Subcutaneous adipose tissue (tissue), 4 donors: Measurements from ENCODE around the gene ARHGAP6. TPM values are rescaled to one million over a fixed set of nuclear protein-coding genes. Genes with fewer than 3 reads are reported as not detected.

Experiments used
- total RNA-seq, 4 donors: library from RNA; depleted of rRNA; stranded (reverse); fragments of >200 nt; gene quantifications; one replicate each; pipeline ENCODE4 v1.1.0, GENCODE V29; 2016
- TF ChIP-seq, protein P1 (sequence below): fragments of 450-650 bp; IDR thresholded peaks from one replicate; pipeline ENCODE4 v1.5.1; 2016; ENCODE audit warnings: low read depth, mild to moderate bottlenecking, control low read depth, antibody characterized with exemption, moderate library complexity

Gene ARHGAP6
- total RNA-seq, 4 donors from 2014 or later = 20.7 to 40.3 (median 30.7) TPM

DNA sequence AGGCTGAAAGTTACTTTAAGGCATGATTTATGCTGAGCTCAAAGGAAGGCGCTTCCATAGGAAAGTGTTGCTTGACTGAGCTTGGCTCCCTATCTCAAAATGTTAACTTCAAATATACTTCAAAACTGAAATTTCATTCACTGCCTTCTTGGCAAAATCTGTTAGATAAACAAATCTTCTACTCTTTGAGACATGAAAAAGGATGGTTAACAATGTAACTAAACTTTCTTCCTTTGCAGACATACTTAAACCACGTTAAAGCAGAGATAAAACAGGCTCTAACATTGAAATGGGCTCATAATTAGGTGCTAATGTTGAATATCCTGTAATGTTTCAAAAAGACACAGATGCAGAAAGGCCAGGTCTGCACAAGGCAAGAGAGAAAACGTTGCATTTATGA is 262.1 kb downstream of the ARHGAP6 start:
- TF ChIP-seq, protein P1, sequence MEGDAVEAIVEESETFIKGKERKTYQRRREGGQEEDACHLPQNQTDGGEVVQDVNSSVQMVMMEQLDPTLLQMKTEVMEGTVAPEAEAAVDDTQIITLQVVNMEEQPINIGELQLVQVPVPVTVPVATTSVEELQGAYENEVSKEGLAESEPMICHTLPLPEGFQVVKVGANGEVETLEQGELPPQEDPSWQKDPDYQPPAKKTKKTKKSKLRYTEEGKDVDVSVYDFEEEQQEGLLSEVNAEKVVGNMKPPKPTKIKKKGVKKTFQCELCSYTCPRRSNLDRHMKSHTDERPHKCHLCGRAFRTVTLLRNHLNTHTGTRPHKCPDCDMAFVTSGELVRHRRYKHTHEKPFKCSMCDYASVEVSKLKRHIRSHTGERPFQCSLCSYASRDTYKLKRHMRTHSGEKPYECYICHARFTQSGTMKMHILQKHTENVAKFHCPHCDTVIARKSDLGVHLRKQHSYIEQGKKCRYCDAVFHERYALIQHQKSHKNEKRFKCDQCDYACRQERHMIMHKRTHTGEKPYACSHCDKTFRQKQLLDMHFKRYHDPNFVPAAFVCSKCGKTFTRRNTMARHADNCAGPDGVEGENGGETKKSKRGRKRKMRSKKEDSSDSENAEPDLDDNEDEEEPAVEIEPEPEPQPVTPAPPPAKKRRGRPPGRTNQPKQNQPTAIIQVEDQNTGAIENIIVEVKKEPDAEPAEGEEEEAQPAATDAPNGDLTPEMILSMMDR = no peak

DNA sequence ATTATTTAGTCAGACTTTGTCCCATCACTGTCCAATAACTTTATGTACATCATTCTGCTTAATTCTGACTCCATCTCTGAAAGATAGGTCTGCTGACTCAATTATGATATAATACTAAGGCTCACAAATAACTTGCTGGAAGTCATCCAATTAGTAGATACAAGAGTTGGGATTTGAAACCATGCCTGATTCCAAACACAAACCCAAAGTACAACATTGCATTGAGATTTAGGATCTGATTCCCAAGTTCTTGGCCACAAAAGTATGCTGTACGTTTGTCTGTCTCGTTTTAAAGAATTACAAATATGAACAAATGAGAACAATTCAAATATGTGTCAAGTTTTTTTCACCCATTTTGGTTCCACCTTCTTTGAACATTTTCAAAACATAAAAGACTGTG is 263.8 kb downstream of the ARHGAP6 start:
- TF ChIP-seq, protein P1 = no peak

GRCh38 chrX:11399489-11400094 is 266.1 kb downstream of the ARHGAP6 start:
- TF ChIP-seq, protein P1 = no peak

DNA sequence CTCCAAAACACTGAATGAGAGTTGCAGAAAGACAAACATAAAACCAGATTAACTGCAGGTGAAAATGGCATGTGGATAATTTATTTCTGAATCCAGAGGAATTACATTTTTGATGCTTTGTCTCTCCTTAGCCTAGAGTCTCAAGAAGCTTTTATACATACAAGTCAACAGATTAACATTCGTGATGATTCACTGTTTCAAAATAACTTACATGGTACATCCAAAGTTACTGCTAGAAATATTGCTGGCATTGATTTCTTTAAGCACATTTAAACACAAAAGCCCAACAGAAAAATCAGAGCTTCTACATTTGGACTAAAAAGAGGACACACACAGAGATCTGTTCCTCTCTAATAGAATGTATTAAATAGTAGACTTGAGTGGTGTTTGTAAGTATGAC is 266.9 kb downstream of the ARHGAP6 start:
- TF ChIP-seq, protein P1 = no peak

- TF ChIP-seq, protein P1 = no peak
Measured at GRCh38 chrX:11398139-11398538, 267.6 kb downstream of the ARHGAP6 start.

DNA sequence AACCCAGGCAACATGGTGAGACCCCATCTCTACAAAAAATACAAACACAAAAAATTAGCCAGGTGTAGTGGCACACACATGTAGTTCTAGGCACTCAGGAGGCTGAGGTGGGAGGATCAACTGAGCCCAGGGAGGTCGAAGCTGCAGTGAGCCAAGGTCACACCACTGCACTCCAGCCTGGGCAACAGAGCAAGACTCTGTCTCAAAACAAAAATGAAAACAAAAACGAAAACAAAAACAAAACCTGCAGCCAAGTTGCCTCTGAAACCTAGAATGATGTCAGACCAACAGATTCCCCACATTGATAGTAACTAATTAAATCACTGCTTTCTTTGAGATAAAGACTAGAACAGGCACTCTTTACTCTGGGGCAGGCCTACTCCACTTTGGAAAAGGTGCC is 268.0 kb downstream of the ARHGAP6 start:
- TF ChIP-seq, protein P1 = no peak

DNA sequence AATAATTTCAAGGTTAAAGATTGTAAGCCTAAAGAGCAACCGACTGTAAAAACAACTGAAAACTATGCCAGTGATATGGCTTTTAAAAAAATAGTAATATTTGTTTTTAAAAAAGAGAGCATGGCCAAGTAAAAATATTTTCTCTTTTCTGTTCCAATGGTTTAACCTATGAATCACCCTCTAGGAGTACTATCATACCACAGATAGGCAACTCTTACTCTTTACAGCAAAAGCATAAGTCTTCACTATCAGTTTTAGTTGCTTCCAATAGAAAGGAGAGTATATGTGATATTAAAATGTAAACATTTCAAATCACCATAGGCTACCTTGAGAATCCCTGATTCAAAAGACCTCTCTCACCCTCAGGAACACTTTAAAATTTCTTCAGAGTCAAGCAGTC is 269.9 kb downstream of the ARHGAP6 start:
- TF ChIP-seq, protein P1 = no peak
